DMS53 treated with DMSO at 0.1 percent for 48 hours (cell line): Measurements from ENCODE around the gene SLC16A4.

Source experiments
- DNase-seq: peaks from one replicate; lab custom pipeline; 2025; ENCODE audit not compliant: unreplicated experiment; lab: John Stamatoyannopoulos, UW

SLC16A4 gene

DNA sequence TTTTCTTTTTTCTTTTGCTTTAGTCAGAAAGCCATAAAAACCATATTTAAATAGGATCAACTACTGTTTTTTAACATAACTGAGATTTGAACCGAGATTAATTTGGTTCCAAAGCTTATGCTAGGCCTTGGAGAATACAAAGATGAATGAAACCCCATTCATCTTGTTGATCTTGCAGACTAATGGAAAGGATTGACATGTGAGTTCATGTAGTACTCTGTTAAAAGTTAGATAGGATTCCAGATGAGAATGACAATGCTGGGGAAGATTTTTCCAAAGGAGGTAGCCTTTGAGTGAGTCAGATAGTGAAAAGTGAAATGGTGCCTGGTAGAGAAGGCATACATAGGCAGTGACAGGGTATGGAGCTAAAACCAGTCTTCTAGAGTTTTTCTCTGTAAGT is 29.0 kb downstream of the SLC16A4 start:
- no peak for DNase-seq

DNA sequence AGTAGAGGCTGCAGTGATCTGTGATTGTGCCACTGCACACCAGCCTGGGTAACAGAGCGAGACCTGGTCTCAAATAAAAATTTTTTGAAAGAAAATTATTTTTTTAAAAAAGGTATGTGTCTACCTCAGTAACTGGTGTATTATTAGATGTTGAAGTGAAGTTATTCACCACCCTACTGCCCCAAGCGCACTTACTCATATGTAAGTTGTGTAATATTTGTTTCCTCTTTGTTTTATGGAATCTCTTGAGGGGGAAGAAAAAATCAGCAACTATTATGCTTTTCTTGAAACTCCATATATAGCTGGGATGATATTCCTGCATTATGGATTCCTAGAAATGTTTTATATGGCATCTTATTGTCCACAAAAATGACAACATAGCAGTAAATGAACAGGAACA is 30.4 kb downstream of the SLC16A4 start:
- DNase-seq, result no peak

DNA sequence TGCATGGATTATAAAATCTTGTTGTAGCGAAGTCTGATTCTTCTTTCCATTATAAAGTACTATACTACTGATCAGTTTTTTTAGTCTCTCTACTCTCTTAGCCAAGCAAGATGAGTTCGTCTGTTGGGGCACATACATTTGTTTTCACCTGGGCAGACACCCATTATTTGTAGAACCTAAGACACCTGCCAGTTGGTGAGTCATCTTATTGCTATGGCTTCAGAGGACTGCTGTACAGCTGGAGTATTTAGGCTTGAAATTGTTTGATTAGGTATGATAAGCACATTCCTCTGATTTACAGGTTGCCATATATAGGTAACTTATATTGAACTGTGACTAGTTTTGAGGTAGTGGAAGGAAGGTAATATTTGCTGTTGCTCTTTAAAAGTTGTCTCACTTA is 34.4 kb downstream of the SLC16A4 start:
- peak; percentile 89 for DNase-seq

DNA sequence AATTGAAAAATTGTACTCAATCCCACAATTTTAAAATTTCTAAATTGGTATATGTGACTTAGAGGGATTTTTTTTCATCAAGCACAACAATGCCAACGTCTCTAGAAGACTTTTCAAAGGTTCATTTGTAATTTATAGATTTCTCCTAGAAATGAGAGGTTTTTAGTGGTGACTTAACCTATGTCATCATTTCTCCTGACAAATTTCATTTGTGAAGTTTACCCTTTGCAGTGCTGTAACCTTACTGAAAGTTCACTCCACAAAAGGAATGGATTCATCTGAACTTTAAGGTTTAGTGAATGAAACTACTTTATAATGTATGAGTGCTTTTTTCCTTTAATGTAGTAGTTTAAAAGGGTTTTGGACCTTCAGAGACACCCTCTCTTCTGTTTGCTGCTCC is 35.5 kb downstream of the SLC16A4 start:
- no peak for DNase-seq

DNA sequence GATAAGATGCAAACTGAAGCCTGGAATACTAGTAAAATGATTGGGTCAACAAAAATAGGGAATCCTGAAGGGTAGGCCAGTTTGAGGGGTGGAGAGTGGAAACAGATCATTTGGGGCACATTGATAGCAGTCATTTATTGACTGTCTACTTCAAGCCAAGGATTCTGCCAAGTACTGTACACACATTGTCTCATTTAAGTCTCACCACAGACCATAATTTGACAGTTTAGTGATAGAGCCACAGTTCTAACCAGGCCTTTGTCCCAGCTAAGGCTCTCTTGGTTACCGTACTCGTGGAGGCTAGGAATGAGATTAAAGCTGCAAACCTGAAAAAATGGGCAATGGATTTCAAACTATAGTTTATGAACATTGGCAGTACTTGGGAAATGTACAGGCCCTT is 40.5 kb downstream of the SLC16A4 start:
- no peak for DNase-seq

DNA sequence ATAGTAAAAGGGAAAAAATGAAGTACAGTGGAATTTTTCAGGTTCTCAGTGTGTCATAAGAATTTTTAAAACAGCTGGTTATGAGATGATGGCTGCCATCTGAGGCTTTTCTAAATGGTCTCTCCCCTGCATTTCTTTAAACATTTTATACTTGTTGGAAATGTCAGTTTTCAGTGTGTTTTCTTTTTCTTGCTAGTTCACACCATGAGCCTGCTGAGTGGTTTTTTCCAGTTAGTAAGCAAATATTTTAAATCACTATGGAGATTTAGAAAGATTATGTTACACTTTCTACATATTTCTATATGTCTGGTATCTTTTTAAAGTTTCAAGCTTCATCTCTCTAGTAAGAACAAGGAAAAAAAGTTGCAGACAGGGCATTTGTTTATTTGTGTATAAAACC is 42.1 kb downstream of the SLC16A4 start:
- no peak for DNase-seq

DNA sequence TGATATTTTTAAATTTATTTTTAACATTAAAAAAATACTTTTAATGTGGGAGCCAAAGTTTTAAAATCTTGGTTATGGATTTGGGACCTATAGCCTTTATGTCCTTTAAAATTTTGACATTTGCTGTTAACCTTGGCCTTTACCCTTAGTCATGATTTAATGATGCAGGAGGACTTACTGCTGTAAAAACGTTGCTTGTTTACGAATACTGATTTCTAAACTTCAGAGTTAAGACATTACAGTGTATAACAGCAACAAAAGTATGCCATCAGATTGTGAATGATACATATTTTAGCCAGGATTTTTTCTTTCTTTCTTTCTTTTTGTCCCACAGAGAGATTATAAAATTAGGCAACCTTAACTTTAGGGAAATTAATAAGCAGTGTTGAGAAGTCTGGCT is 42.8 kb downstream of the SLC16A4 start:
- DNase-seq, result no peak

DNA sequence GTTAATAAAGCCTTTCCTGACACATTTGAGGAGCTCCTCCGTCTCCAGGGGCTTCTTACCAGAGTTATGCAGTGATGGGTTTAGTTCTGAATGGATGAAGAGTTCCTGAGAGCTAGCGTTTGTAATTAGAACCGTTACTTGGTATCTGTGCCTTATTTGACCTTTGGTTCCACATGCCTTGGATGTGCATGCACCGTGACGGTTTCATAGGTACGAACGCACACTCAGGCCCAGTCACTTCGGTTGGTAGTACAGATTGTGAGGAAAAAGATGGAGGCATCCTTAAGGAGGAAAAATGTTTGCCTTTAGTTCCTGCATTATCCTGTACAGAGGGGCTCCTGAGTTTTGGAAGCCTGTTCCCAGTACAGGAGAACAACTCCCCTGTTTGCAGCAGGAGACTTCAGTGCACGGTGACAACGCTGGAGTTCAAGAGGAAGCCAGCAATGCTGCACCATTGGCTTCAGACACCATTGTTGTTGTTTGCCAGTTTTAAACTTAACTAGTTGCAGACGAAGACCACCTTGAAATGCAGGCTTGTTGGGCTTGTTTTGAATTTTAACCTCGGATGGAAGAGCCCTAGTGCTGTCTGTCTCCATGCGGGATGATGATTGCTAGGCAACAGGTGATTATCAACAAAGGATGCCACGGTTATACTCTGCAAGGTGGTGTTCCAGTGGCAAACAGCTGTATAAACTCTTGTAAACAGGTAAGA is 43.5 kb downstream of the SLC16A4 start:
- no peak for DNase-seq

DNA sequence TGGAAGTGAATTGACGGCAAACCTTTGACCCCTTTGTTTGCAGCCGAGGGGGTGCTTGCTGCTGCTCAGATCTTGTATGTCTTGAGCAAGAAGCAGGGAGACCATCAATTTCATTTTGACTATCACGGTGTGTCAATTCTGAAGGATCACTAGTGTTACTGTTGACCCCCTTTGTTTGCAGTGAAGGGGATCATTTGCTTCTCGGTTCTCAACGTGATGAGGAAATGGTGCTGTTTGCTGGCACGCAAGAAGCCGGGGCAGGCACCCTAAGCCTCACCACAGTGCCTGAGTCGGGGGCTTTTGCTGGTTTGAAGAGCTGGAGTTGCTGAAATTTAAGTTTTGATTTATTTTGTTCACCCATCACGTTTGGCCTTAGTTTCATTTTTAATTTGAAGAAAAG is 44.1 kb downstream of the SLC16A4 start:
- no peak for DNase-seq

DNA sequence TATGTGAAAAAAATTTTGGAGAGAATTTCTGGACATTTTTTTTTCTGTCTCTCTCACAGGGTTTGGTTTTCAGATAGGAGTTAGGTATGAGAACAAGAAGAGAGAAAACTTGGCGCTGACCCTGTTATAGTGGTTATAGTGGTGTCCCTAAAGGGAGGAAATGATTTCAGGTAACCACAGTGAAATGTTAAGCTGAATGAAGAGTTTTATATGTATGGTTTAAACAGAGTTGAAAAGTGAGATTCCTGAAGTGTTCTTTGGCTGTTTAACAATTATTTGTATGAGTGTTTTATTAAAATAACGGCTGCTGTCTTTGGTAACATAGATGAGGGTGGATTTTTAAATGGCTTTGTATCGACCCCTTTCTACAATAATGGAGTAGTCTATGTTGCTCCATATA is 45.3 kb downstream of the SLC16A4 start:
- no peak for DNase-seq

DNA sequence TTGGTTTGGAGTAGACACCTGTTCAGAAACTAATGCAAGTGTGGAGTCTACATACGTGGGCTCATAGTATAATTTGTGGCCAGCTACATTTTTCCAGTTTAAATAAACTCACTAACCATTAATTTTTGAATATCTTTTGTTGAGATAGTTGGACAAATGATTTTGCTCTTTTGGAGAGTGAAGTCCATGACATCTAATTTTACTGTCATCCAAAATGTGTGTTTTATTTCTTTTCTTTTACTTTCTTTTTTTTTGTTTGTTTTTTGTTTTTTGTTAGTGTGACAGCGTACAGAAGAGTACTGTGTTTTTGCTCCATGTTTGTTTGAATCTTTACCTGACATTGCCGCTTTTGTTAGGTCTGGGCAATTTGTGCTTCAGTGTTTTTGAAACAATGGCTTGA is 46.7 kb downstream of the SLC16A4 start:
- no peak for DNase-seq

DNA sequence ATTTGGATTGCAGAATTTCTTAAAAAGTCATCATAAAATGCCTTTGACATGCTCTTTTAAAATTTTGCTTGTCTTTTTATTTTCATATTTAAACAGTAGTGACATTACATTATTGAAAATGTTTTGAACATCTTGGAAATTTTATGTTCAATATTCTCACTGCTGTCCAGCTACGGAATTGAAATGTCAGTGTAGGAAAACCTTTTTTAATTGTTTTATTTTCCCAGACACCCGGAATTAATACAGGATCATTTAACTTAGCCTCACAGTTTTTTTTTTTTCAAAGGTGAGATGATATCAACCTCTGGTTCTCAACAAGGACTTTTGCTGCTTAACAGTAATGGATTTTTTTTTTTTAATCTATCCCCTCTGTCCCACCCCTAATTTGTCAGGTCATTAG is 47.6 kb downstream of the SLC16A4 start:
- no peak for DNase-seq

DNA sequence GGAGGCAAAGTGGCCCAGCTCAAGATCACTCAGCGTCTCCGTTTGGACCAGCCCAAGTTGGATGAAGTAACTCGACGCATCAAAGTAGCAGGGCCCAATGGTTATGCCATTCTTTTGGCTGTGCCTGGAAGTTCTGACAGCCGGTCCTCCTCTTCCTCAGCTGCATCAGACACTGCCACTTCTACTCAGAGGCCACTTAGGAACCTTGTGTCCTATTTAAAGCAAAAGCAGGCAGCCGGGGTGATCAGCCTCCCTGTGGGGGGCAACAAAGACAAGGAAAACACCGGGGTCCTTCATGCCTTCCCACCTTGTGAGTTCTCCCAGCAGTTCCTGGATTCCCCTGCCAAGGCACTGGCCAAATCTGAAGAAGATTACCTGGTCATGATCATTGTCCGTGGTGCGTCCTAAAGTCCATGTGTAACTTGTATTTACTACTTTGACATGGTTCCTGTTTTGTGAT is 48.9 kb downstream of the SLC16A4 start:
- DNase-seq, result no peak

DNA sequence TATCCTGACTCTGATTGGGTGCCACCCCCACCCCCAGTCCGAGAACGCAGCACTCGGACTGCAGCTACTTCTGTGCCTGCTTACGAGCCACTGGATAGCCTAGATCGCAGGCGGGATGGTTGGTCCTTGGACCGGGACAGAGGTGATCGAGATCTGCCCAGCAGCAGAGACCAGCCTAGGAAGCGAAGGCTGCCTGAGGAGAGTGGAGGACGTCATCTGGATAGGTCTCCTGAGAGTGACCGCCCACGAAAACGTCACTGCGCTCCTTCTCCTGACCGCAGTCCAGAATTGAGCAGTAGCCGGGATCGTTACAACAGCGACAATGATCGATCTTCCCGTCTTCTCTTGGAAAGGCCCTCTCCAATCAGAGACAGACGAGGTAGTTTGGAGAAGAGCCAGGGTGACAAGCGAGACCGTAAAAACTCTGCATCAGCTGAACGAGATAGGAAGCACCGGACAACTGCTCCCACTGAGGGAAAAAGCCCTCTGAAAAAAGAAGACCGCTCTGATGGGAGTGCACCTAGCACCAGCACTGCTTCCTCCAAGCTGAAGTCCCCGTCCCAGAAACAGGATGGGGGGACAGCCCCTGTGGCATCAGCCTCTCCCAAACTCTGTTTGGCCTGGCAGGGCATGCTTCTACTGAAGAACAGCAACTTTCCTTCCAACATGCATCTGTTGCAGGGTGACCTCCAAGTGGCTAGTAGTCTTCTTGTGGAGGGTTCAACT is 49.5 kb downstream of the SLC16A4 start:
- DNase-seq, result no peak

DNA sequence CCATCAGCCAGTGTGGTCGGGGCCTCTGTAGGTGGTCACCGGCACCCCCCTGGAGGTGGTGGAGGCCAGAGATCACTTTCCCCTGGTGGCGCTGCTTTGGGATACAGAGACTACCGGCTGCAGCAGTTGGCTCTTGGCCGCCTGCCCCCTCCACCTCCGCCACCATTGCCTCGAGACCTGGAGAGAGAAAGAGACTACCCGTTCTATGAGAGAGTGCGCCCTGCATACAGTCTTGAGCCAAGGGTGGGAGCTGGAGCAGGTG is 50.7 kb downstream of the SLC16A4 start:
- no peak for DNase-seq

DNA sequence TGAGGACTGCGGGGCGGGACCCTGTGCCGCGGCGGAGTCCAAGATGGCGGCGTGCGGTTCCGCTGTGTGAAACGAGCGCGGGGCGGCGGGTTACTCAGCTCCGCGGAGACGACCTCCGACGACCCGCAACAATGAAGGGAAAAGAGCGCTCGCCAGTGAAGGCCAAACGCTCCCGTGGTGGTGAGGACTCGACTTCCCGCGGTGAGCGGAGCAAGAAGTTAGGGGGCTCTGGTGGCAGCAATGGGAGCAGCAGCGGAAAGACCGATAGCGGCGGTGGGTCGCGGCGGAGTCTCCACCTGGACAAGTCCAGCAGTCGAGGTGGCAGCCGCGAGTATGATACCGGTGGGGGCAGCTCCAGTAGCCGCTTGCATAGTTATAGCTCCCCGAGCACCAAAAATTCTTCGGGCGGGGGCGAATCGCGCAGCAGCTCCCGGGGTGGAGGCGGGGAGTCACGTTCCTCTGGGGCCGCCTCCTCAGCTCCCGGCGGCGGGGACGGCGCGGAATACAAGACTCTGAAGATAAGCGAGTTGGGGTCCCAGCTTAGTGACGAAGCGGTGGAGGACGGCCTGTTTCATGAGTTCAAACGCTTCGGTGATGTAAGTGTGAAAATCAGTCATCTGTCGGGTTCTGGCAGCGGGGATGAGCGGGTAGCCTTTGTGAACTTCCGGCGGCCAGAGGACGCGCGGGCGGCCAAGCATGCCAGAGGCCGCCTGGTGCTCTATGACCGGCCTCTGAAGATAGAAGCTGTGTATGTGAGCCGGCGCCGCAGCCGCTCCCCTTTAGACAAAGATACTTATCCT is 51.2 kb downstream of the SLC16A4 start:
- peak; percentile 28 for DNase-seq

DNA sequence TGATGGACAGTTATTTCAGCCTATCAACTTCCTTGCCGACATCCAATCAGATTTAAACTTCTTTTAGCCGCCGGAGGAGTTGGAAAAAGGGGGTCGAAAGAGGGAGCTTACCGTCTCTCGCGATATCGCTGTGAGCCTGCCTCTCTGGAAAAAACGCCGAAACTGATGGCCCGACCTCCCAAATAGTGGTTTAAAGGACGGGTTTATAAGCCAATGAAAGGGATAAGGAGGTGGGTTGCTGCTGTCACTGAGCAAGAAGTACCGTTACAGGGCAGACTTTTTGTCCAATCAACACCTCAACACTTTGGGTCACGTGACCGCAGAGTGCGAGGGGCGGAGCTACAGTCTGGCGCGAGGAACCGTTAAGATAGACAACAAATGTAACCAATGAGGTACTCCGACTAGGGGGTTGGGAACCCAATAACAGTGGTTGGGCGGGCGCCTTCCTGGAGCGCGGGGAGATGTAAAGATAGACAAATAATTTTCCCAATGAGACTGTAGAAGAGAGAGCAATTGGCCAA is 51.9 kb downstream of the SLC16A4 start, which contains the start of gene RBM15:
Gene RBM15 (plus strand): TSS at position 492 of the 521 bp plus-strand sequence. CDS start 29 bp downstream, at position 521.
- DNase-seq, result peak; percentile 100

DNA sequence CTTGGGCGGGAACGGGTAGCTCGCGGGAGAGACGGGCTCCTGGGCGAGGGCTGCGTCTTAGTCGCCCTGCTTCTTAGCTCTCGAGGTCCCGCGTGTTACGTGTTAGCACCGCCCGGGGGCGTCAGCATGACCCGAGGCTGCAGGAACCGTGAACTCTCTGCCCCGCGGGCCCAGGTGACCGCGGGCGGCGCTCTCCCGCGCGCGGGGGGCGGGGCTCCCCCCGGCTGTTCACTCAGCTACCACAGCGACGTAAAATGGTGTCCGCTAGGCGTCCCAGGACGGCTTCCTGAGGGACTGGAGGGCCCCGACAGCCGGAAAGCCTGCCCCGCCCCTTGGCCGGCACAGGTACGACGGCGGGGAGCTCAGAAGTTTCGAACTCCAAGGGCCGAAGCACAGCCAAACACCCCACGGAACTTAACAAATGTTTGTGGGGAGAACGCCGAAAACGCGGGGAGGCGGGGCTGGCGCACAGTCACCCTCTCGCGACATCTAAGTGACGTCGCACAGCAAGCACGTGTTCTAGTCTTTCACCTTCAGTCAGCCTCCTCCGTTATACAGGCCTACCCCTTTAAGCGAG is 52.4 kb downstream of the SLC16A4 start:
- DNase-seq, result peak; percentile 92

DNA sequence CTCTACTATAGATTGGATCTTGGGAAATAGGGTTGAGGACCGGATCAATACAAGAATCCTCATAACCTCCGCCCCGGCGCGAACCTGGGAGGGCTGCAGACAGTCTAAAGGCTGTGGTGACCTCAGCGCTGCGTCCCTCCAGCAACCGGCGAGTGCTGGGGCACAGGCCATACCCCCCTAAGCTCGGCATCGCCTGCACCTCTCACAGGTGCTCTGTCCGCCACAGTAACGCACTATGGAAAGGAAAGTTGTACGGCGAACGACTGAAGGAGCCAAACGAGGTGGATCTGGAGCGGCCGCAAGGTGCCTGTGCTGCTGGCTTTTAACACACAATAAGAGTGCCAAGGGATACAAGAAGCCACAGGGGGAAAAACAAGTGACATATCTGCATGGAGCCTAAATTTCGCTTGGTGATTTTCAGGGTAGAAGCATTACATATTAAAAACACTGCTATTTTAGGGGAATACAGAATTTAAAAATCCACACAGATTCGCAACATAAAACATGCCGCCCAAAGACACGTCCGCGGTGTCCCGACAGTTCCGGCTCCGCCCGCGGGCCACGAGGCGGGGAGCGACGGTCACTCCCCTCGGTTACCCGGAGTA is 53.0 kb downstream of the SLC16A4 start:
- DNase-seq, result peak; percentile 46

DNA sequence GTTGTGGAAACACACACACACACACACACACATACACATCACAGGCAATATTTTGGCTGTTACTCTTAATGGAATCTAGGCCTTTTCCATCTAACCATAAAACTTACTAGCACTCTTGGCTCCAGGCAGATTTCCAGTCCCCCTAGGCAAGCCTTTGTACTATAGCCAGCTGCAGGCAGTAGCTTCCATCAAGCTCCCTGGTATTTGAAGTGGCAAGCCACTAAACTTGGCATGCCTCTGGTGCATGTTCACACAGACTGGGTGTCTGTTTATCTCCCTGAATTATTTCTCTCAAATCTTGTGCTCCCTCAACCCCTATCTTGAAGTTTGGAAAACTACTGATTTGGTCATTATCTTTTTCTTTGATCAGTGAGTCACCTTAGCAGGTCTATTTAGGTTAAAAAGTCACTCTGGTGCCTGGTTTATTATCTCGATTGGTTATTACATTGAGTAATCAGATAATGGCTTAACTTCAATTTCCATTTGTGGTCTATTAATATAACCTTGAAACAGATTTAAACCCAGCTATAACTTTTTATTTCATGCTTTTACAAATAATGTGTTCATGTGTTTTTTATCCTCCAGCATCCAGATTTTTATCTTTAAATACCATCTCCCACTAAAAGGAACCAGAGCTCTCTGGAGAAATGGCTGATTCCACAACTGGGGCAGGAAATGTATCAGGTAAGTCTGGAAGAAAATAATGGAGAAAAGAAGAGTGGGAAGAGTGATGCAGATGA is 54.4 kb downstream of the SLC16A4 start:
- DNase-seq, result no peak
